ENCODE measurements around the gene RBFOX1. TPM values are rescaled to one million over a fixed set of nuclear protein-coding genes. Genes with fewer than 3 reads are reported as not detected.

RBFOX1 gene
- total RNA-seq, 4 donors from 2014 or later, result 0.12 to 0.54 TPM; not detected in 2

DNA sequence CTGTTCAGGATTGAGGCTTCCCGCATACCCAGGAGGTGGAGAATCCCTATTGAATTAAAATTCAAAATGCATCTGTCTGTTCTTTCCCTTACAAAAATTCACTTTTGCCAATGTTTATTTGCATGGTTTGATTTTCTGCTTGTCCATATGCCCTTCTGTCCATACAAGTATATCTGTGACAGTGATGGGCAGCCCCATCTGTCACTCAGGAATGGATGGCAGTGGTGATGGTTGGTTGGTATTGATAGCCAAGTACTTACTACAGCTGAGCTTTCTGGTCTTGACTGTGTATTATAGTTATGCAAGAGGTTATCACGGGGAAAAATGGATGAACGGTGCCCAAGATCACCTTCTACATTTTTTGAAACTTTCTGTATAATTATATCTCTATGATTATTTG lies 171.0 kb downstream of the RBFOX1 start:
- no peak for ATAC-seq
- Histone ChIP-seq H3K27me3 (no peaks in the 10 kb centered on the region), H3K4me3 (no peak overlapping the region), H3K4me1 (no peaks in the 10 kb centered on the region), H3K36me3 (no peaks in the 10 kb centered on the region), H3K27ac (no peak overlapping the region), H3K9me3 (no peaks in the 10 kb centered on the region)
- WGBS, 2 donors (ENCODE audit: low coverage in 1 of 2), result 83 to 97% methylated on average over 3 of the region's 3 CpGs
- no peak for TF ChIP-seq POLR2A (IDR thresholded peaks at IDR 0.05)
- TF ChIP-seq POLR2AphosphoS5 (IDR thresholded peaks at IDR 0.05), result no peak
- TF ChIP-seq, protein P1, sequence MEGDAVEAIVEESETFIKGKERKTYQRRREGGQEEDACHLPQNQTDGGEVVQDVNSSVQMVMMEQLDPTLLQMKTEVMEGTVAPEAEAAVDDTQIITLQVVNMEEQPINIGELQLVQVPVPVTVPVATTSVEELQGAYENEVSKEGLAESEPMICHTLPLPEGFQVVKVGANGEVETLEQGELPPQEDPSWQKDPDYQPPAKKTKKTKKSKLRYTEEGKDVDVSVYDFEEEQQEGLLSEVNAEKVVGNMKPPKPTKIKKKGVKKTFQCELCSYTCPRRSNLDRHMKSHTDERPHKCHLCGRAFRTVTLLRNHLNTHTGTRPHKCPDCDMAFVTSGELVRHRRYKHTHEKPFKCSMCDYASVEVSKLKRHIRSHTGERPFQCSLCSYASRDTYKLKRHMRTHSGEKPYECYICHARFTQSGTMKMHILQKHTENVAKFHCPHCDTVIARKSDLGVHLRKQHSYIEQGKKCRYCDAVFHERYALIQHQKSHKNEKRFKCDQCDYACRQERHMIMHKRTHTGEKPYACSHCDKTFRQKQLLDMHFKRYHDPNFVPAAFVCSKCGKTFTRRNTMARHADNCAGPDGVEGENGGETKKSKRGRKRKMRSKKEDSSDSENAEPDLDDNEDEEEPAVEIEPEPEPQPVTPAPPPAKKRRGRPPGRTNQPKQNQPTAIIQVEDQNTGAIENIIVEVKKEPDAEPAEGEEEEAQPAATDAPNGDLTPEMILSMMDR (IDR thresholded peaks at IDR 0.05), result no peak
- no peak for TF ChIP-seq EP300 (IDR thresholded peaks at IDR 0.05)

GRCh38 chr16:7504844-7505243 lies 172.2 kb downstream of the RBFOX1 start:
- 84 to 92% methylated on average over 2 to 8 of the region's 8 CpGs for WGBS, 2 donors (ENCODE audit: low coverage in 1 of 2)
- Histone ChIP-seq H3K27me3 (no peaks in the 10 kb centered on the region), H3K27ac (no peak overlapping the region), H3K36me3 (no peaks in the 10 kb centered on the region), H3K4me3 (no peak overlapping the region), H3K9me3 (no peaks in the 10 kb centered on the region), H3K4me1 (no peaks in the 10 kb centered on the region)
- TF ChIP-seq POLR2AphosphoS5 (IDR thresholded peaks at IDR 0.05), result no peak
- TF ChIP-seq POLR2A (IDR thresholded peaks at IDR 0.05), result no peak
- TF ChIP-seq EP300 (IDR thresholded peaks at IDR 0.05), result no peak
- TF ChIP-seq, protein P1 (IDR thresholded peaks at IDR 0.05), result no peak
- no peak for ATAC-seq

DNA sequence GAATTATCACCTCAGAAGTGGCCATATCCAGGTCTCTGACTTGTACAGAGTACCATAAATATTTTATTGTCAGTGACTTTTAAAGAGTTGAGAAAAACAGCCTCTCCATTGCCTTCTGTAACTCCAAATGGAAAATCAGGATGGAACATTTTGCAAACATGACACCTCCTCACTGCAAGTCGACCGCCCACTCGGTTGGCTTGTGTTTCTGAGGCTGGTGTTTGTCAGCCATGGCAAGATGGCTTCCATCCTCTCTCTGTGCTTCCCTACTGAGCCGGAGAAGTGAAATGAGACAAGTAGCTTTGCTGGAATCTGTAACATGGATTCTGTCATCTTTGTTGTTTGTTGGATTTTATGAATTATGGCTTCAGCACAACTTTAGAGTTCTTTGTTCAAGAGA lies 172.8 kb downstream of the RBFOX1 start:
- 79 to 80% methylated on average over 1 to 4 of the region's 4 CpGs for WGBS, 2 donors (ENCODE audit: low coverage in 1 of 2)
- TF ChIP-seq POLR2A (IDR thresholded peaks at IDR 0.05) (no peak), POLR2AphosphoS5 (IDR thresholded peaks at IDR 0.05) (no peak), EP300 (IDR thresholded peaks at IDR 0.05) (no peak)
- TF ChIP-seq, protein P1 (IDR thresholded peaks at IDR 0.05), result no peak
- no peaks in the 10 kb centered on the region for H3K9me3 ChIP-seq
- H3K4me3 ChIP-seq, result no peak overlapping the region
- no peaks in the 10 kb centered on the region for H3K27me3 ChIP-seq
- no peaks in the 10 kb centered on the region for H3K36me3 ChIP-seq
- no peak overlapping the region for H3K27ac ChIP-seq
- ATAC-seq, result no peak
- H3K4me1 ChIP-seq, result no peaks in the 10 kb centered on the region

DNA sequence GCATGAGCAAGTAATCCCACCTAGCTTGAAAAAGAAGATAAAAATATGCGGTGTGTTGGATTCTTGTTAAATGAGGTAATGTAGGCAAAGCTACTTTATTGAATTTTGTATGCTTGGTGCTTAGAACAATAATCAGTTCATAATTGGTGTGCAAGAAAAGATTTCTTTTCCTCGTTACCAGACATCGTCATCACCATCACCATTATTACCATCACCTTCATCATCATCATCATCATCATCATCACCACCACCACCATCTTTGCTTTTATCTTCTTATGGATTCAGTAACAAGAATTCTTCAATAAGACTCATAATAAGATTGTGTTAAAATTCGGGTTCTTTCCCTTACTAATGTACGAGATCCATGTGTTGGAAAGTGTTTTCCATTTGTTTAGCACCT lies 173.7 kb downstream of the RBFOX1 start:
- H3K4me3 ChIP-seq, result no peak overlapping the region
- no peaks in the 10 kb centered on the region for H3K36me3 ChIP-seq
- no peaks in the 10 kb centered on the region for H3K9me3 ChIP-seq
- no peaks in the 10 kb centered on the region for H3K27me3 ChIP-seq
- H3K4me1 ChIP-seq, result no peaks in the 10 kb centered on the region
- ATAC-seq, result no peak
- 76 to 93% methylated on average over 3 to 5 of the region's 5 CpGs for WGBS, 2 donors (ENCODE audit: low coverage in 1 of 2)
- TF ChIP-seq, protein P1 (IDR thresholded peaks at IDR 0.05), result no peak
- no peak for TF ChIP-seq POLR2AphosphoS5 (IDR thresholded peaks at IDR 0.05)
- H3K27ac ChIP-seq, result no peak overlapping the region

- no peak for ATAC-seq
- no peaks in the 10 kb centered on the region for H3K36me3 ChIP-seq
- WGBS, 2 donors (ENCODE audit: low coverage in 1 of 2), result 17 to 53% methylated on average over 1 to 3 of the region's 3 CpGs
- no peak overlapping the region for H3K27ac ChIP-seq
- H3K27me3 ChIP-seq, result no peaks in the 10 kb centered on the region
- no peak for TF ChIP-seq POLR2AphosphoS5 (IDR thresholded peaks at IDR 0.05)
- H3K4me3 ChIP-seq, result no peak overlapping the region
- no peaks in the 10 kb centered on the region for H3K4me1 ChIP-seq
- H3K9me3 ChIP-seq, result no peaks in the 10 kb centered on the region
These were observed 176.0 kb downstream of the RBFOX1 start for GRCh38 chr16:7508656-7509055.
